ELR (cell line): ENCODE measurements around the gene DUSP15.
A peak's percentile ranks its signal among the peaks of the same experiment; 100 is the strongest.

Experiments
- DNase-seq: peaks from one replicate; pipeline ENCODE4 v3.0.0-alpha.2; 2015; ENCODE audit warnings: low read depth

Gene DUSP15

DNA sequence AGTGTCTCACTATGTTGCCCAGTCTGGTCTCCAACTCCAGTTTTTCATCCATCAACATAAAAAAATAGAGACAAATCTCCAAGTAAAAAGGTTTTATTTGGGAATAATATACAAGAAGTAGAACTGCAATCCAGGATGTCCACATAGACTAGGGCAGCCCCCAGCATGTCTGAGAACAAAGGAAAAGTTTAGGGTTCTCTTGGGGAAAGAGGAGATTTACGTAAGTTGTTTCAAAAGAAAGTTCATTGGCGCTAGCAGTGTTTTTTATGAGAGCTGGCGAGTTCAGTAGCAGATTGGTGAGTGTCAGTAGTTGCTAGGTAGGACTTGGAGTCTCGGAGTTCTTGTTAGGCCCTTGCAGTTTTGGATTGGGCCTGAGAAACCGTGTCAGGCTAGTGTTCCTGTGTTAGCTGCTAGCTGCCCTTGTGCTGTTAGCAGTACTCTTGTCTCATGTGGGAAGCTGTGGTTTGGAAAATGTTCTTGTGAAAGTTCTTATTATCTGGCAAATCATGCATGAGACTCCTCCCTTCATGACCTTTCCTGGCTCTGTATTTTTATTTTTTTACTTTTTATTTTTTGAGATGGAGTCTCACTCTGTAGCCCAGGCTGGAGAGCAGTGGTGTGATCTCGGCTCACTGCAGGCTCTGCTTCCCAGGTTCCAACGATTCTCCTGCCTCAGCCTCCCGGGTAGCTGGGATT, 24.8 kb upstream of the DUSP15 start:
- DNase-seq = peak; percentile 62

DNA sequence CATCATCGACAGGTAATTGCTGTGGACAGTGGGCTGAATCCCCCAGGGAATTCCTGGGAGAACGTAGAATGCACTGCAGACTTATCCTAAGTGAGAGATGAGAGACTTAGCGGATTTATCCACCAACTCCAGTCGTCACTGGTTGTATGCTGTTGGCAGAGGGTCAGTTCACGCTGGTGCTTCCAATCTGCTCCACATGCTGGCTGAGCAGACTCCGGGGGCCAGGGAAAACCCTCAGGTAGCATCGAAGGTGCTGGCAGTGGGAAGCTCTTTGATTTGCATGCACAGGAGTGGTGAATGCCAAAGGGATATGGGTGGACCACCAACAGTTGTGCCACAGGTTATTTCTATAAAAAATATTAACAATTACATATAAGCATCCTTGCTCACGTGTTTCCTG, 20.3 kb upstream of the DUSP15 start:
- no peak for DNase-seq

- DNase-seq = no peak
Measured at GRCh38 chr20:31883829-31884228, 13.5 kb upstream of the DUSP15 start.

DNA sequence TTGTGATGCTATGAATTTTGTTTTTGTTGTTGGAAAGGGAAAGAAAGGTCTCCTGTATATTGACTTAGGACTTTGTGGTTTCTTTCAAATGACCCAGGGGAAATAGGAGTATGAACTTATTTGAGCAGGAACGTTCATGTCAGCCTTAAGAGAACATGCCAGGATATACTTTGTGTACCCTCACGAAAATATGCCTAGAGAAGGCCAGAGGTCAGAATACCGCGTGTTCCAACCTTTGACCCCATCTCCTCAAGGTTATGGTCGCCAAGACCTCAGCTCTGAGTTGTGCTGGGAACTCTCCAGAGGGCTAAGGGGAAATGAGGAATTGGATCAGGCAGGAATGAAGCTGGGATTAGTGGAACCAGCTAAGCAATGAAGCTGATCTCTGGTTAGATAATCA, 11.6 kb upstream of the DUSP15 start:
- no peak for DNase-seq

- DNase-seq = peak; percentile 99
Measured at GRCh38 chr20:31879143-31879987, 9.0 kb upstream of the DUSP15 start.

- DNase-seq = no peak
Measured at GRCh38 chr20:31877684-31878083, 7.4 kb upstream of the DUSP15 start.

DNA sequence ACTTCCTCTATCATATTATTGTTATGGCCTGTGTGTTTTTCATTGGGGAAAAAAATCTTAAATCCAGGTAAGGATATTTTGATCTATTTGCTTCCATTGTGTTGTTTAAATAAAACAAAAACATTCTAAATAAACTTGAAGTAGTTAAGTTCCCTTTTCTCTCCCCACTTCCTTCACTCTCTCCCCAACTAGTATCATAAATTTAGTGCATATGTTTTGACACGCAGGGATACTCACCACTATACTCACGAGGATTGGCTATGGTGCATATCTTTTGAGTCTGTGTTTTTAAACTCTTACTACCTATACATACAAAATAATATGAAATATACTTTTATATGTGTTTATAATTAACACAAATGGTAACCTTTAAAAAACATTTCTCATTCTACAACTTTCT, 5.3 kb upstream of the DUSP15 start:
- no peak for DNase-seq

DNA sequence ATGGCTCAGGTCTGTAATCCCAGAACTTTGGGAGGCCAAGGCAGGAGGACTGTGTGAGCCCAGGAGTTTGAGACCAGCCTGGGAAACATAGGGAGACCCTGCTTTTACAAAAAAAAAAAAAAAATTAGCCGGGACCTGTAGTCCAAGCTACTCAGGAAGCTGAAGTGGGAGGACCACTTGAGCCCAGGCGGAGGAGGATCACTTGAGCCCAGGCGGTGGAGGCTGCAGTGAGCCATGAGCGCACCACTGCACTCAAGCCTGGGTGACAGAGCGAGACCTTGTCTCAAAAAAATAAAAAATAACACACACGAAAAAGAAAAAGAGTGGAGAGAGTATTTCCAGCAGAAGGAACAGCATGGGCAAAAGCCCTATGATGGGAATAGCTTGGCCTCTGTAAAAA, 2.1 kb upstream of the DUSP15 start:
- DNase-seq = no peak

- no peak for DNase-seq
Measured at GRCh38 chr20:31871618-31871954, 1.3 kb upstream of the DUSP15 start.

- DNase-seq = no peak
Measured at GRCh38 chr20:31870726-31871617, 645 bp upstream of the DUSP15 start.

GRCh38 chr20:31869673-31869941, 720 bp downstream of the DUSP15 start:
- DNase-seq = no peak

- DNase-seq = no peak
Measured at GRCh38 chr20:31868853-31869672, 1.3 kb downstream of the DUSP15 start.

DNA sequence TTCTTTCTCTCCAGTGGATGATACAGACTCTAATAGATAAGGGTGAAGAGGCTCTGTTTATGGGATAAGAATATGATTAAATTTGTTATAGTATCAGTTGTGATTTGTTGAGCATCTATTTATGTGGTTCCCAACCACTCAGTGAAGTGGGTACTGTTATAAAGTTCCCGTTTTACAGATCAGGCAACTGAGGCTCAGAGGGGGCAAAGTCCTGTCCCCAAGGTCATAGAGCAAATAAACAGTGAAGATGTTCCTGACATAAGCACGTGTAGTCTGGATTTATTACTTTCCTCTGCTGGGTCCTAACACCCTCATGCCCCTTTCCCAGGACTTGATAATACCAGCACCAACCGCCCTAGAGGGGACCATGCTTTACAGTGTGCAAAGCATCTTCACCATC, 4.1 kb downstream of the DUSP15 start:
- DNase-seq = no peak

DNA sequence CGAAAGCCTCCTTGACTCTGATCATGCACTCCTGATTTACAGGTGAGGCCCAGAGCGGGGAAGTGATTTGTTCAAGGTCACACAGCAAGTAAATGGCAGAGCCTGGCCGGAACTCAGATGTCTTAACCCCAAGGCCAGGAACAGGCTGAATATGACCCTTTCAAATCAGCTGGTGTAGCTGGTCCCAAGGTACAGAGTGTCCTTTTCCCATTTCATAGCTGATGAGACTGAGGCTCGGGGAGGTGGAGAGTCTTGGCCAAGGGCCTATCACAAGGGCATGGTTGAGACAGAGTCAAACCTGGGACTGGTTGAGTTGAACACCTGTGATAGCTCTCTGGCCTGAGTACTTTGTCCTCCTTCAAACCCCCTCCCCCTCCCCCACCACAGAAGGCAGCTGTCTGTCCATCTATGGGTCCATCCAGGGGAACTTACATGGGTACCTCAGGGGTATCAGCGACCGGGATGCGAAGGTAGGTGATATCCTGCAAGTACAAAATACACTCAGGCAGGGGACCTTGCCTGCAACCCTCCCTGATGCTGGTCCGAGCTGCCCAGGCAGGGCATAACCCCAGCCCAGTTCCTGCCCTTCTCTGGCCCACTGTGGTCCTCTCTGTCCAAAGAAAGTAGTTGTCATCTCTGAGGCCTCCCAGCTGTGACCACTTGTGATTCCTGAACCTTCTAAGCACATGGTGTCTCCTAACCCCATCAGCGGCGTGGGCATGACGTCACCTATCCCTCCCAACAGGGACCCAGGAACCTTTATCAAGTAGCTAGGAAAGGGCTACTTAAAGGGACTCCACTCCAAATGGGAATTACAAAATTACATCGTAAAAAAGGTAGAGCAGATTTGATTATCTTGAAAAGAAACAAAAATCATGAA, 5.6 kb downstream of the DUSP15 start:
- no peak for DNase-seq

DNA sequence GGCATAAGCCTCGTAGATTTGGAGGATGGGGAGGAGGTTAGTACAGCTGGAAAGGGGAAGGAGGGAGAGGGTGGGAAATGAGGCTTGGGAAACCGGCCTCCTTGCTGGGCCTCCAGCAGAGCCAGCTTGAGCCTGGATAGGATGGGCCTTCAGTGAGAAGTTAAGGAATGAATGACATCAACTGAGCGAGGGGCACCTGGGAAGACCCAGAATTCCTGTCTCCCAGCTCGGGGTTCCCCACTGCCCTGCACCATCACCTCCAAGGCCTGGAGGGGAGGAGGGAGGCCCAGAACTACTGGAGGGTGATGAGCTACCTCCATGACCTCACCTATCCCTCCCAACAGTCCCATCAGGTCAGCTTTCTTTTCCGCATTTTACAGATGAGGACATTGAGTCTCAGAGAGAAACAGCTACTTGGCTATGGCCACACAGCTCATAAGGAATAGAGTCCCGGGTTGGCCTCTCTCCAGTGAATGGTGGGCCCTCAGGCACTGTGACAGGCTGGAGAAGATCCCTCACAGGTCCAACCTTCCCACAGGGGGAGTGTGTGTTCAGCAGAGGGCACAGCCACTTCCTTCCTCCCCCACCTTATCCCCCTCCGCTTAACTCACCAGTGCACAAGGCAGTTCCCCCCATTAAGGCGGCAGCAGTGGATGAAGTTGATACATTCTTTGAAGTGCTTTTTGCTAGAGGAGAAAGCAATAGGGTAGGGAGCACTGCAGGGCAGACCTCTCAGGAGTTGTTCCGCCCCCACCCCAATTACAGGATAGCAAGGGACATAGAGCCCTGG, 6.8 kb downstream of the DUSP15 start:
- DNase-seq = no peak

GRCh38 chr20:31862506-31862905, 7.8 kb downstream of the DUSP15 start:
- DNase-seq = no peak

GRCh38 chr20:31862157-31862470, 8.2 kb downstream of the DUSP15 start:
- no peak for DNase-seq

DNA sequence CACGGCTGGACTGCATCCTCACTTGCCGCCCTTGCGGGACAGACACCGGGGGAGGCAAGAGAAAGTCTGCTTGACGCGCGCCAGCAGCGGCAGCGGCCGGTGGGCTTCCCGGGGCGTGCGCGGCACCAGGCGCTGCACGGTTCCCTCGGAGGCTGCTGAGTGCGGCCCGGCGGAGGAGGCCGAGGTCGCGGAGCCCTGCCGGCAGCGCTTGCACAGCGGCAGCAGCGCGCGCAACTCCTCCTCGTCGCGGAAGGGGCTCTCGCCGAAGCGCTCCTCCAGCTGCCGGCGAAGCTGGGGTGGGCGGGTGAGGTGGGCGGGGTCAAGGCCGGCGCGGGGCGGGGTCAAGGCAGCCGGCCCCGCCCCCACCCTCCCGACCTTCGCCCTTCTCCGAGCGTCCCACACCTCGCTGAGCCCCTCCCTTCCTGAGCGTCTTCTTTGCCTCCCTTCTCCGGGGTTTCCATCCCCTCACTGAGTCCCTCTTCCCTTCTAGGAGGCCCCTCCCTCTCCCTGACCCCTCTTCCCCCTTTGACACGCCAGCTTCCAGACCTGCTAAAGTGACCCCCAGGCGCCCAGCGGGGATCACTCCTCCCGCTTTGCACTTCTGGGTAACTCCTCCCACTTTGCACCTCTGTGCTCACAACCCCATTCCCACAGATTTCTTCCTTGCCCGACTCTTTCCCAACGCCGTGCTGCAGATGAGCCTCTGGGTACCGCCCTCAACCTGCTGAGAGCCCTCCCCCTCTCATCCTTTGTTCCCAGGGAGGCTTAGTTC, 8.8 kb downstream of the DUSP15 start:
- DNase-seq = peak; percentile 55

GRCh38 chr20:31861135-31861384, 9.3 kb downstream of the DUSP15 start:
- no peak for DNase-seq
